ENCODE results near the gene CRY1. TPM values are rescaled to one million over a fixed set of nuclear protein-coding genes. Genes with fewer than 3 reads are reported as not detected.

CRY1 gene
- total and polyA plus RNA-seq, 9 of the 15 experiments (the other 6 are each of a cell fraction or from before 2014, with no cell fraction given) = 8.7 to 33.3 (median 25.2) TPM

- intact Hi-C loops (cut with micrococcal nuclease) (loop anchor here (10.0 kb wide), 1 partner anchor 881 kb away; no protein-coding TSS in a partner anchor), in situ Hi-C loops (cut with MboI) (no loop called here)
- BruUV-seq (replicated peaks) = no TSS peak
- Histone ChIP-seq H3K9me3 (replicated peaks; ENCODE audit: control insufficient read depth, insufficient read depth, low read depth, low read length) (no peaks in the 10 kb centered on the region), H3K36me3 (ENCODE audit: control insufficient read depth, insufficient read depth, low read length) (no peaks in the 10 kb centered on the region), H3K27ac (ENCODE audit: extremely low read depth, low read depth, low read length) (no peak overlapping the region), H3K4me1 (replicated peaks in 1 of 2; ENCODE audit: control insufficient read depth in 2 of 2, insufficient read depth in 2 of 2, low read length in 2 of 2) (peaks cover 0 to 3% of the 10 kb centered on the region in 2 experiments; a peak in 3 of 5 replicates), H2AFZ (ENCODE audit: low read depth, low read length) (no peak overlapping the region), H3K4me2 (ENCODE audit: insufficient read depth, low read length) (no peak overlapping the region), H3K4me3 (no peak overlapping the region), H3K27me3 (ENCODE audit: control insufficient read depth in 2 of 2, insufficient read depth in 2 of 2, low read length in 2 of 2) (no peaks in the 10 kb centered on the region), H3K79me2 (ENCODE audit: control insufficient read depth, insufficient read depth, low read length) (no peaks in the 10 kb centered on the region), H3K9ac (ENCODE audit: insufficient read depth in 1 of 2, low read depth in 2 of 2, low read length in 2 of 2) (no peak overlapping the region), H4K20me1 (replicated peaks; ENCODE audit: control insufficient read depth, insufficient read depth, low read length) (no peaks in the 10 kb centered on the region), H3K9me1 (ENCODE audit: control insufficient read depth, insufficient read depth, low read length) (no peaks in the 10 kb centered on the region)
- TF ChIP-seq MGA (IDR thresholded peaks at IDR 0.05) (no peak), MAFK (IDR thresholded peaks at IDR 0.05; ENCODE audit: low read length) (no peak), TSHZ1 (CRISPR knock-in tag; IDR thresholded peaks at IDR 0.05) (no peak), FOXA3 (CRISPR knock-in tag; conservative IDR thresholded peaks at IDR 0.05 in 1 of 2, IDR thresholded peaks at IDR 0.05 in 1 of 2) (no peak), MCM7 (IDR thresholded peaks at IDR 0.05) (no peak)
- DNase-seq (ENCODE audit: extremely low read depth in 1 of 4, low spot score in 3 of 4) (no peak), FAIRE-seq (no peak), ATAC-seq (no peak)
- CTCF ChIA-PET (ENCODE audit: low intra/inter-chr PET ratio) = interaction anchor here (0.6 kb wide), 1 partner anchor 719 kb away, joined by 3 read pairs; no protein-coding TSS in a partner anchor
- WGBS (ENCODE audit: insufficient coverage, low coverage, missing lambda C conversion rate) = 0% methylated on average over 1 of the region's 1 CpG
- POLR2A ChIA-PET = interaction anchor here (1.3 to 1.4 kb wide), 2 partner anchors 9 to 12 kb away, joined by 3 read pairs; partner anchors contain the start of gene CRY1
Observed at GRCh38 chr12:107105410-107105703, 12.0 kb upstream of the CRY1 start.

Data from K562 (cell line).